Measurements from ENCODE around the gene NCR2.

Gene NCR2

GRCh38 chr6:41356825-41357224, 21.4 kb downstream of the NCR2 start:
- no peak for DNase-seq
- CTCF ChIA-PET = no interaction called here
- Mint-ChIP-seq H3K9me3 (peaks cover 24% of the 10 kb centered on the region), H3K4me1 (no peaks in the 10 kb centered on the region), H3K27ac (no peak overlapping the region), H3K4me3 (no peak overlapping the region), H3K27me3 (peaks cover 41% of the 10 kb centered on the region), H3K36me3 (no peaks in the 10 kb centered on the region)

DNA sequence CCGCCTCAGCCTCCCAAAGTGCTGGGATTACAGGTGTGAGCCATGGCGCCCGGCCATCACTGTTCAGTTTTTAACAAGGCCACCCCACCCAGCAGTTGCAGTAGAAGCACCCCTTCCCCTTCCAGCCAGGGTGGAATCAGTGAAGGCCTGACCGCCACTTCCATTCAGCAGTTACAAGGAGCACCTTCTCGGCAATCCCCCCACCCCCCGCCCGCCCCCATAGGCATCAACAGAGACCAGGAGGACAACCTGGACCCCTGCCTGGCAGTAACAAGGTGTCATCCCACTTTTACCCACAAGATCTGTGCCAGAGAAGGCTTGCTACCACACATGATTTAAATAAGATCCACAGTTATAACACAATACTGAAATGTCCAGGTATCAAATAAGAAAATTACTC, 23.1 kb downstream of the NCR2 start:
- no peaks in the 10 kb centered on the region for H3K36me3 Mint-ChIP-seq
- DNase-seq = no peak
- H3K9me3 Mint-ChIP-seq = peaks cover 27% of the 10 kb centered on the region
- no peak overlapping the region for H3K4me3 Mint-ChIP-seq
- CTCF ChIA-PET = no interaction called here
- peaks cover 37% of the 10 kb centered on the region for H3K27me3 Mint-ChIP-seq
- no peak overlapping the region for H3K27ac Mint-ChIP-seq
- no peaks in the 10 kb centered on the region for H3K4me1 Mint-ChIP-seq

DNA sequence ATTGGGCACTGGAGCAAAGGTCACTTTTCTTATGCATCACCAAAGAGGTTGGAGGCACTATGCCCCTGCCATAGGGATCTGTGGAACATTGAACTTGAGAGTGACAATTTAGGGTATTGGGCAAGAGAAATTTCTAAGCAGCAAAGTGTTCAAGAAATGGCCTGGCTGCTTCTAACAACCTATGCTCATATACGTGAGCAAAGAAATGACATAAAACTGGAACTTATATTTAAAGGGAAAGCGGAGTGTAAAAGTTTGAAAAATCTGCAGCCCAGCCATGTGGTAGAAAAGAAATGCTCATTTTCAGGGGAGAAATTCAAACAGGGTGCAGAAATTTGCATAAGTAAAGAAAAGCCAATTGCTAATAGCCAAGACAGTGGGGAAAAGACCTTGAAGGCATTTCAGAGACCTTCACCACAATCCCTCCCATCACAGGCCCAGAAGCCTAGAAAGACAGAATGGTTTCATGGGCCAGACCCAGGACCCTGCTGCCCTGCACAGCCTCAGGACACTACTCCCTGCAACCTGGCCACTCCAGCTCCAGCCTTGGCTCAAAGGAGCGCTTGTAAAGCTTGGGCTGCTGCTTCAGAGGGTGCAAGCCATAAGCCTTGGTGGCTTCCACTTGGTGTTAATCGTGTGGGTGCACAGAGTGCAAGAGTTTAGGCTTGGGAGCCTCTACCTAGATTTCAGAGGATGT, 24.4 kb downstream of the NCR2 start:
- no peaks in the 10 kb centered on the region for H3K36me3 Mint-ChIP-seq
- DNase-seq = no peak
- no peaks in the 10 kb centered on the region for H3K4me1 Mint-ChIP-seq
- CTCF ChIA-PET = interaction anchor here (1.0 kb wide), 2 partner anchors 8 to 9 kb away, joined by 4 to 5 read pairs; no protein-coding TSS in a partner anchor
- no peak overlapping the region for H3K27ac Mint-ChIP-seq
- H3K27me3 Mint-ChIP-seq = peaks cover 46% of the 10 kb centered on the region
- peaks cover 27% of the 10 kb centered on the region for H3K9me3 Mint-ChIP-seq
- H3K4me3 Mint-ChIP-seq = no peak overlapping the region

DNA sequence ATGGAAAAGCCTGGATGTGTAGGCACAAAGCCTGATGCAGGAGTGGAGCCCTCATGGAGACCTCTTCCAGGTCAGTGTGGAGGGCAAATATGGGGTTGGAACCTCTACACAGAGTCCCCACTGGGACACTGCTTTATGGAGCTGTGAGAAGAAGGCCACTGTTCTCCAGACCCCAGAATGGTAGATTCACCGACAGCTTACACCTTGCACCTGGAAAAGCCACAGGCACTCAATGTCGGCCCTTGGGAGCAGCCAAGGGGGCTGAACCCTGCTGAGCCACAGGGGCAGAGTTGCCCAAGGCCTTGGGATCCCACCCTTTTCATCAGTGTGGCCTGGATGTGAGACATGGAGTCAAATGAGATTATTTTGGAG, 24.9 kb downstream of the NCR2 start:
- Mint-ChIP-seq H3K4me3 (no peak overlapping the region), H3K4me1 (no peaks in the 10 kb centered on the region), H3K27me3 (peaks cover 50% of the 10 kb centered on the region), H3K27ac (no peak overlapping the region), H3K36me3 (no peaks in the 10 kb centered on the region), H3K9me3 (peaks cover 27% of the 10 kb centered on the region)
- no peak for DNase-seq
- CTCF ChIA-PET = interaction anchor here (1.0 kb wide), 1 partner anchor 8 kb away, joined by 4 read pairs; no protein-coding TSS in a partner anchor

DNA sequence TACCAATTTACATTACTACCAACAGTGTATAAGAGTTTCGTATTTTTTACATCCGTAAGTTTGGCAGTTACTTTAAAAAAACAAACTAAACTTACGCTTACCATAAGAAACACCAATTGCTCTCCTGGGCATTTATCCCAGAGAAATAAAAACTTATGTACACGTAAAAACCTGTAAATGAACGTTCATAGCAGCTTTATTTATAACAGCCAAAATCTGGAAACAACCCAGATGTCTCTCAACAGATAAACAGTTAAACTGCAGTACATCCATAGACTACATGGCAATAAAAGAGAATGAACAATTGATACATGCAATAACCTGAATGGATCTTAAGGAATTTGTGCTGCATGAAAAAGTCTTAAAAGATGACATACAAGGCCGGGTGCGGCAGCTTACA, 30.7 kb downstream of the NCR2 start:
- Mint-ChIP-seq H3K27ac (no peak overlapping the region), H3K4me3 (no peak overlapping the region), H3K27me3 (peaks cover 75% of the 10 kb centered on the region), H3K36me3 (no peaks in the 10 kb centered on the region), H3K9me3 (peaks cover 10% of the 10 kb centered on the region), H3K4me1 (peaks cover 5% of the 10 kb centered on the region)
- CTCF ChIA-PET = no interaction called here
- no peak for DNase-seq

- CTCF ChIA-PET = interaction anchor here (0.6 to 6.8 kb wide), 11 partner anchors 29 to 448 kb away, joined by 3 to 95 read pairs (median 10); no protein-coding TSS in a partner anchor
- Mint-ChIP-seq H3K4me1 (peaks cover 14% of the 10 kb centered on the region), H3K4me3 (no peak overlapping the region), H3K9me3 (peaks cover 2% of the 10 kb centered on the region), H3K36me3 (no peaks in the 10 kb centered on the region), H3K27ac (no peak overlapping the region), H3K27me3 (peaks cover 83% of the 10 kb centered on the region)
- DNase-seq = no peak
Observed at GRCh38 chr6:41367061-41367460, 31.7 kb downstream of the NCR2 start.

DNA sequence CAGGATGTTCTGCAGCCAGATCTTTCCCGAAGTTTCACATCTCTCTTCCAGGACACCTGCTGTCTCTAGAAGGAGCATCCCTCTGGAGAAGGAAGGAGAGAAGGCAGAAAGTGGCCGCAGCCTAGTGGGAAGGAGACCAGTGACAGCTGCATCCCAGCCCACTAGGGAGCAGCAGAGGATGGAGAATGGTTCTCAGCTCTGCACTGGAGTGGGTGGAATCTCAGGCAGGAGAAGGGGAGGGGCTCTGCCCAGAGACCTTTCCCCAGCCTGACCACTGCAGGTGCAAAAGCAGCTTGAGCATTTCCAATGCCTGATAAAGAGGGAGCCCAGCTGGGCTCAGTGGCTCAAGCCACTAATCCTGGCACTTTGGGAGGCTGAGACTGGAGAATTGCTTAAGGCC, 32.3 kb downstream of the NCR2 start:
- no peak overlapping the region for H3K27ac Mint-ChIP-seq
- peaks cover 89% of the 10 kb centered on the region for H3K27me3 Mint-ChIP-seq
- H3K4me1 Mint-ChIP-seq = peaks cover 20% of the 10 kb centered on the region
- no peaks in the 10 kb centered on the region for H3K36me3 Mint-ChIP-seq
- CTCF ChIA-PET = interaction anchor here (0.6 to 6.8 kb wide), 17 partner anchors 8 to 317 kb away, joined by 3 to 95 read pairs (median 8); no protein-coding TSS in a partner anchor
- no peak overlapping the region for H3K4me3 Mint-ChIP-seq
- H3K9me3 Mint-ChIP-seq = no peaks in the 10 kb centered on the region
- peak; percentile 38 for DNase-seq

DNA sequence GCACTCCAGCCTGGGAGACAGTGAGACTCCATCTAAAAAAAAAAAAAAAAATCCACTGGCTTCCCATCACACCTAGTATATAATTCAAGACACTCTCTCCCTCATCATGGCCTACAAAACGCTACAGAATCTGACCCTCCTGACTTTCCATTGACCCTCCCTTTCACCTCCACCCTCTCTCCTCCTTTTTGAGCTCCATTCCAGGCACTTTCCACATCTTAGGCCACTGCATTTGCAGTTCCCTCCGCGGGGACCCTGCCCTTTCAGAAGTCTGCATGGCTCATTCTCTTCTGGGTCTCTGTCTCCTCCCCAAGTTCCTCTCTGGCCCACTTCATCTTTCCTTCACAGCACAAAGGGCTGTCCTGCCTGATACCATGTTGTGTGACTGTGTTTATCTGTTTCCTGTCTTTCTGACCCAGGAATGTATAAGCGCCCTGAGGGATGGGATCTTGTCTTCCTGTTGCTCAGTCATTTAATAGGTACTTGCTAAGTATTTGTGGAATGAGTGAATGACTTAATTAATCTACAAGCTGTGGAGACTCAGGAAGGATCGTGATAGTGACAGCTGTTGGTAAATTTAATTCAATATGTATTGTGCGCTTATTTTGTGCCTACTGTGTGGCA, 35.2 kb downstream of the NCR2 start:
- DNase-seq = no peak
- CTCF ChIA-PET = interaction anchor here (1.0 to 6.8 kb wide), 8 partner anchors 9 to 318 kb away, joined by 3 to 95 read pairs (median 4); no protein-coding TSS in a partner anchor
- Mint-ChIP-seq H3K4me1 (peaks cover 36% of the 10 kb centered on the region), H3K27ac (no peak overlapping the region), H3K27me3 (peaks cover 96% of the 10 kb centered on the region), H3K9me3 (no peaks in the 10 kb centered on the region), H3K36me3 (no peaks in the 10 kb centered on the region), H3K4me3 (no peak overlapping the region)

DNA sequence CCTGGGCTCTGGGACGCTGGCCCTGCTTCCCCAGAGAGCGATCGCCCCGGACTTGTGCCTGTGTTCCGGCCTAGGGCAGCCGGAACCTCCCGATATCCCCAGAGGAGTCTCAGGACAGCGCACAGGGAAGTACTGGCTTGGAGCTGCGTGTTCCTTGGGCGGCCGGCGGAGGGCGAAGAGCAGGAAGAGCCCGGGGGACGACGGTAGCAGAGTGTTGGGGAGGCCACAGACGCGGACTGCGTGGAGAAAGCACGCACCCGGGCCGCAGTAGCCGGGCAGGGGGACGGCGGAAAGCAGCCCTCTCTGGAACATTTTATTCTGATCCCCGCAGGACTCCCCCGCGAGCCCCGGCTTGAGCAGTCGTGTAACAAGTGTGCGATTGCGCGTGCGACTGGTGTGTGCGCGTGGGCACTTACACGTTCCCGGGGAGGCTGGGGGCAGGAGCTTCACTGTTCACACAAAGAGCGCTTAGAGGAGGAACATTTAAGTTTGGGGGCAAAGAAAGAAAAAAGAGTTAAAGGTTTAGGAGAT, 36.1 kb downstream of the NCR2 start:
- no peak for DNase-seq
- CTCF ChIA-PET = interaction anchor here (0.7 to 6.8 kb wide), 6 partner anchors 22 to 415 kb away, joined by 3 to 95 read pairs (median 5); no protein-coding TSS in a partner anchor
- Mint-ChIP-seq H3K9me3 (no peaks in the 10 kb centered on the region), H3K27me3 (peaks cover 100% of the 10 kb centered on the region), H3K36me3 (no peaks in the 10 kb centered on the region), H3K4me1 (peaks cover 36% of the 10 kb centered on the region), H3K27ac (no peak overlapping the region), H3K4me3 (peak overlapping the region; percentile 54)

DNA sequence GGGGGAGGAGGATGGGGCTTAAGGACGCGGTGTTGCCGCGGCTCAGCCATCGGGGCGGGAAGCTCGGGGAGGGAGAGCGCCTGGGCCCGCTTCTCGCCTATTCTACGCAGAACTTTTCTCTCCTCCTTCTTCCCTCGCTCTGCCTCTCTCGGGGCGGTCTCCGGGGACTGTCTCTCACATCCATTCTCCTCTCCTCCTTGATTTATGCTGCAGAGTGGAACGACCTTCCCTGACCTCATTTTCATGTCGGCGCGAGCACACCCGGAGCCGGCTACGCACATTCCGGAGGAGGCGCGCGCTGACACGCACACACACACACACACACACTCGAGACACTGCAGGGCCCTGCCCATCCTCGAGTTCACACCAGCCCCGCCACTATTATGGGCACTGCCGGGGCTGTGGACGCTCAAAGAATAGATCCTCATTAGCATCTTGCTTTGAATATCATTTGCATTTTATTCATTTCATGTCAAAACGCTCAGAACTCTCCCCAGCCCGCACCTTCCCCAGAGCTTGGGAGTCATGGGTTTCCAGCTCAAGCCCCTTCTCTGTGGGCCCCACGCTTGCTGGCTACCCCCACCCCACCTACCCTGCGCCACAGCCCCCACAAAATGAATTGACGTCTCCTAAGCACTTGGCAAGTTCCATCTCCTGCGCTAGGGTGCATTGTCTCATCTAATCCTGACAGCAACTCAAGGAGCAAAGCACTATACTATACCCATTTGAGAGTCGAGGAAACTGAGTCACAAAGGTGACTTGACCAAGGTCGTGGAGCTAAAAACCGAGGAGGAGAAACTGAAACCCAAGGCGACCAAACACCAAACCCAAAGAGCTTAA, 36.8 kb downstream of the NCR2 start:
- Mint-ChIP-seq H3K4me1 (peaks cover 36% of the 10 kb centered on the region), H3K27me3 (peaks cover 100% of the 10 kb centered on the region), H3K4me3 (peak overlapping the region; percentile 54), H3K36me3 (no peaks in the 10 kb centered on the region), H3K9me3 (no peaks in the 10 kb centered on the region), H3K27ac (peak overlapping the region; percentile 2)
- CTCF ChIA-PET = interaction anchor here (0.7 to 6.8 kb wide), 6 partner anchors 22 to 414 kb away, joined by 3 to 95 read pairs (median 6); no protein-coding TSS in a partner anchor
- DNase-seq = no peak

GRCh38 chr6:41372832-41373626, 37.6 kb downstream of the NCR2 start:
- H3K4me1 Mint-ChIP-seq = peaks cover 36% of the 10 kb centered on the region
- H3K36me3 Mint-ChIP-seq = no peaks in the 10 kb centered on the region
- no peak for DNase-seq
- H3K4me3 Mint-ChIP-seq = peak overlapping the region; percentile 54
- no peaks in the 10 kb centered on the region for H3K9me3 Mint-ChIP-seq
- peak overlapping the region; percentile 40 for H3K27ac Mint-ChIP-seq
- CTCF ChIA-PET = interaction anchor here (0.8 to 6.8 kb wide), 5 partner anchors 48 to 310 kb away, joined by 3 to 95 read pairs (median 6); no protein-coding TSS in a partner anchor
- peaks cover 100% of the 10 kb centered on the region for H3K27me3 Mint-ChIP-seq

GRCh38 chr6:41373627-41373918, 38.2 kb downstream of the NCR2 start:
- CTCF ChIA-PET = interaction anchor here (0.8 to 6.8 kb wide), 4 partner anchors 48 to 229 kb away, joined by 3 to 95 read pairs (median 5); no protein-coding TSS in a partner anchor
- Mint-ChIP-seq H3K27me3 (peaks cover 100% of the 10 kb centered on the region), H3K4me3 (no peak overlapping the region), H3K4me1 (peaks cover 36% of the 10 kb centered on the region), H3K9me3 (no peaks in the 10 kb centered on the region), H3K36me3 (no peaks in the 10 kb centered on the region), H3K27ac (peak overlapping the region; percentile 40)
- DNase-seq = no peak

DNA sequence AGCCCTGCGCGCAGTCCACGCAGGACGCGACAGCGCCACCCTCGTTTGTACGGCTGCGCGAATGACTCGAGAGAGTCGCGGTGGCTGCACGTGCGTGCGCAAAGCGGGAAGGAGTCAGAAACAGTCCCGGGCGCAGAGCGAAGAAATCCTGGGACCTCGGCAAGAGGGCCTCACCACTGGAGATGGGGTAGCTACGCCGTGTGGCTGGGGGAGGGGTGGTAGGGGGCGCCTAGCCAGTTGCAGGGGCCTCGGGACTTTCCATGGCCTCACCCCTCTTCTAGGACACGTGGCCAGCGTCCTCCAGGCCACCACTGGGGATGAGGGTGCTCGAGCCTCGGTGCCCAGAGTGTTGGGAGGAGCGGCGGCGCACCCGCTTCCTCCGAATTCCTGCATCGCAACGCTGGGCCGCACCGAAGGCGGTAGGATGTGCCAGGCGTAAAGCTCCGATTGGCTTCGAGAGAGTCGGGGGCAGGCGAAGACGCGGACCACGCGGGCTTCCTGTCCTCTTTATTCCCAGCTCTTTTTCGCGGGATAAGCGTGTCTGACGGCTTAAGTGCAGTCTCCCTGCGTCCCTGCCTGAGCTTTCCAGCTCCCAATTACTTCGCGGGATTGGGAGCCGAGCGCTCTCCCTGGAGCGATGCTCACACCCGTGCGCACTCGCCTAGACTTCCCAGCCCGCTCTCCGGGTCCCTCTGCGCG, 38.7 kb downstream of the NCR2 start:
- no peak for DNase-seq
- no peak overlapping the region for H3K27ac Mint-ChIP-seq
- H3K4me1 Mint-ChIP-seq = peaks cover 31% of the 10 kb centered on the region
- no peak overlapping the region for H3K4me3 Mint-ChIP-seq
- peaks cover 100% of the 10 kb centered on the region for H3K27me3 Mint-ChIP-seq
- no peaks in the 10 kb centered on the region for H3K36me3 Mint-ChIP-seq
- H3K9me3 Mint-ChIP-seq = no peaks in the 10 kb centered on the region
- CTCF ChIA-PET = interaction anchor here (0.7 to 2.5 kb wide), 7 partner anchors 47 to 309 kb away, joined by 3 to 7 read pairs (median 3); no protein-coding TSS in a partner anchor
